Esophagus squamous epithelium (tissue), 4 donors: Measurements from ENCODE around the gene TOGARAM1.

Experiments used
- POLR2A ChIP-seq, 4 donors: fragments of 450-650 bp; IDR thresholded peaks; one replicate each; pipeline ENCODE4 v1.6.1; 2017; ENCODE audit warnings: antibody characterized with exemption in 4 of 4, mild to moderate bottlenecking in 4 of 4, moderate library complexity in 3 of 4
- TF ChIP-seq, protein P1 (sequence below), 6 experiments: fragments of 450-650 bp in 4 of 6; fragments of 200-600 bp in 2 of 6; sonication (generic) in 2 of 6; IDR thresholded peaks; one replicate each; pipeline ENCODE4 v1.5.1; 2016 to 2019; ENCODE audit warnings: antibody characterized with exemption in 6 of 6, mild to moderate bottlenecking in 4 of 6, moderate library complexity in 4 of 6

DNA sequence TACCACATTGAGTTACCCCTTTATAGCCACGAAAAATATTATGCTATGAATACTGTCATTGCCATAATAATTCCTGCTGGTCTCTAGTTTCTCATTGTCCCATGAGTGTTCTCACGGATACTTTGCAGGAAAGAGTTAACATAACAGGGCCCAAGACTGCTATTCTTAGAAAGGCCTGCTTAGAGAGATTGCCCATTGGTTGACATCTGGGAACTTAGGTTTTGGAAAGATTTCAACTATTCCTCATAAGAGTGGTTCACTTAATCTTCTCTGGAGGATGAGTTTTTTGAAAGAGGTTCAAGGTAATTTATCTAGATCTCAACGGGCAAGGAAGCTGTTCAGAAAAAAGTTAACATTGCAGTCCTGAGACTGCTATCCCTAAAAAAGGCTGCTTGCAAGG is 103.5 kb downstream of the TOGARAM1 start:
- TF ChIP-seq POLR2A (IDR thresholded peaks at IDR 0.05) = no peak
- TF ChIP-seq, protein P1, sequence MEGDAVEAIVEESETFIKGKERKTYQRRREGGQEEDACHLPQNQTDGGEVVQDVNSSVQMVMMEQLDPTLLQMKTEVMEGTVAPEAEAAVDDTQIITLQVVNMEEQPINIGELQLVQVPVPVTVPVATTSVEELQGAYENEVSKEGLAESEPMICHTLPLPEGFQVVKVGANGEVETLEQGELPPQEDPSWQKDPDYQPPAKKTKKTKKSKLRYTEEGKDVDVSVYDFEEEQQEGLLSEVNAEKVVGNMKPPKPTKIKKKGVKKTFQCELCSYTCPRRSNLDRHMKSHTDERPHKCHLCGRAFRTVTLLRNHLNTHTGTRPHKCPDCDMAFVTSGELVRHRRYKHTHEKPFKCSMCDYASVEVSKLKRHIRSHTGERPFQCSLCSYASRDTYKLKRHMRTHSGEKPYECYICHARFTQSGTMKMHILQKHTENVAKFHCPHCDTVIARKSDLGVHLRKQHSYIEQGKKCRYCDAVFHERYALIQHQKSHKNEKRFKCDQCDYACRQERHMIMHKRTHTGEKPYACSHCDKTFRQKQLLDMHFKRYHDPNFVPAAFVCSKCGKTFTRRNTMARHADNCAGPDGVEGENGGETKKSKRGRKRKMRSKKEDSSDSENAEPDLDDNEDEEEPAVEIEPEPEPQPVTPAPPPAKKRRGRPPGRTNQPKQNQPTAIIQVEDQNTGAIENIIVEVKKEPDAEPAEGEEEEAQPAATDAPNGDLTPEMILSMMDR (IDR thresholded peaks at IDR 0.05) = no peak
